ENCODE data around the gene TMEM163.

DNA sequence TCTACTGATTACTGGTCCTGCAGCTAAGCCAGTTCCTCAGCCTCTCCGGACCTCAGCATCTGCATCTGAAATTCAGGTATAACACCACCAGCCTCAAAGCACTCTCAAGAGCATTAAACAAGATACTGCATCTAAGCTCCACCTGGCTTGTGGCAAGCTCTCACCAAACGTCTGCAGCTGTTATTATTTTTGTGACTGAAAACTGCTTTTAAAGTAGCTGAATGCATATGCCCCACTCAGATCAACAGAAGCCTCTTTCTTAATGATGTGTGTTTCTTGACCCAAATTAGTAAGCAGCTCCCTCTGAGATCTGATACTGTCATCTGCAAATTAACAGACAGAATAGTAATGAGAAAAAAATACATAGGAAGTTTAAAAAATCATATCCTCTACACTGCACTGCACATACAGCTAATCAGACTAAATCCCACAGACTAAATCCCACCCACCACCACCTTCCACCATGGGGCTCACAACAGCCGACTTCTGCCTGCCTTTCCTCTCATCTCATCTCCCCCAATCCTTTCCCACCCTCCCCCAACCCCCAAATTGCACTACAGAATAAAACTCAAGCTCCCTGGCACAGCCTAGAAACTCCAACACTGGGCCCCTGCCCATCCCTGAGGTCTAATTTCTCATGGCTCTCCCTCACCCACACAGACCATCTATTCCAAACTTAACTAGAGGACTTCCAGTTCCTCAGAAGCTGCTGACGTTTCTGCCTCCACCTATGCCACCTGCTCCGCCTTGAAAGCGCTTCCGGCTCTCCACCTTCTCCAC, 52.9 kb downstream of the TMEM163 start:
- TF ChIP-seq, protein P1, sequence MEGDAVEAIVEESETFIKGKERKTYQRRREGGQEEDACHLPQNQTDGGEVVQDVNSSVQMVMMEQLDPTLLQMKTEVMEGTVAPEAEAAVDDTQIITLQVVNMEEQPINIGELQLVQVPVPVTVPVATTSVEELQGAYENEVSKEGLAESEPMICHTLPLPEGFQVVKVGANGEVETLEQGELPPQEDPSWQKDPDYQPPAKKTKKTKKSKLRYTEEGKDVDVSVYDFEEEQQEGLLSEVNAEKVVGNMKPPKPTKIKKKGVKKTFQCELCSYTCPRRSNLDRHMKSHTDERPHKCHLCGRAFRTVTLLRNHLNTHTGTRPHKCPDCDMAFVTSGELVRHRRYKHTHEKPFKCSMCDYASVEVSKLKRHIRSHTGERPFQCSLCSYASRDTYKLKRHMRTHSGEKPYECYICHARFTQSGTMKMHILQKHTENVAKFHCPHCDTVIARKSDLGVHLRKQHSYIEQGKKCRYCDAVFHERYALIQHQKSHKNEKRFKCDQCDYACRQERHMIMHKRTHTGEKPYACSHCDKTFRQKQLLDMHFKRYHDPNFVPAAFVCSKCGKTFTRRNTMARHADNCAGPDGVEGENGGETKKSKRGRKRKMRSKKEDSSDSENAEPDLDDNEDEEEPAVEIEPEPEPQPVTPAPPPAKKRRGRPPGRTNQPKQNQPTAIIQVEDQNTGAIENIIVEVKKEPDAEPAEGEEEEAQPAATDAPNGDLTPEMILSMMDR (IDR thresholded peaks at IDR 0.05; ENCODE audit: insufficient read depth, low read depth, low read length), result no peak
- TF ChIP-seq EZH2 (IDR thresholded peaks at IDR 0.05; ENCODE audit: insufficient read depth, low read length), result no peak

Data from astrocyte (in vitro differentiated cells and primary cell).